Measurements from ENCODE around the gene BAX. TPM values are rescaled to one million over a fixed set of nuclear protein-coding genes. Genes with fewer than 3 reads are reported as not detected.

The BAX gene
- total and polyA plus RNA-seq, 12 donors: 18.1 to 79.0 (median 48.8) TPM

GRCh38 chr19:48975947-48976847 is 21.5 kb downstream of the BAX start:
- Histone ChIP-seq H3K4me1 (replicated peaks in 1 of 2) (peaks cover 0 to 18% of the 10 kb centered on the region in 2 donors), H3K27me3 (no peaks in the 10 kb centered on the region), H3K27ac (no peak overlapping the region), H3K4me3 (no peak overlapping the region), H3K36me3 (replicated peaks in 1 of 2) (peaks cover 0 to 31% of the 10 kb centered on the region in 2 donors), H3K9me3 (replicated peaks in 1 of 3) (no peaks in the 10 kb centered on the region)
- intact Hi-C loops (cut with DNase I): no loop called here
- 88 to 91% (median 89%) methylated on average over 13 of the region's 13 CpGs for WGBS, 4 donors
- DNase-seq: peak in 1 of 7 donors; percentile 19
- TF ChIP-seq POLR2A (IDR thresholded peaks at IDR 0.05): no peak
- TF ChIP-seq CTCF (IDR thresholded peaks at IDR 0.05): no peak

GRCh38 chr19:48977061-48977460 is 22.4 kb downstream of the BAX start:
- Histone ChIP-seq H3K27ac (peak overlapping the region in 1 of 5 donors; percentile 22), H3K27me3 (no peaks in the 10 kb centered on the region), H3K36me3 (replicated peaks in 1 of 2) (peaks cover 0 to 40% of the 10 kb centered on the region in 2 donors), H3K4me1 (replicated peaks in 1 of 2) (peaks cover 0 to 18% of the 10 kb centered on the region in 2 donors), H3K9me3 (replicated peaks in 1 of 3) (no peaks in the 10 kb centered on the region), H3K4me3 (no peak overlapping the region)
- TF ChIP-seq CTCF (IDR thresholded peaks at IDR 0.05): no peak
- no peak for TF ChIP-seq POLR2A (IDR thresholded peaks at IDR 0.05)
- 72 to 88% (median 78%) methylated on average over 2 of the region's 2 CpGs for WGBS, 4 donors
- DNase-seq: no peak
- intact Hi-C loops (cut with DNase I): no loop called here

- TF ChIP-seq POLR2A (IDR thresholded peaks at IDR 0.05) (no peak), CTCF (IDR thresholded peaks at IDR 0.05) (no peak)
- no peak for DNase-seq
- WGBS, 4 donors: 87 to 98% (median 96%) methylated on average over 9 of the region's 9 CpGs
- H3K9me3 ChIP-seq (replicated peaks in 1 of 3): no peaks in the 10 kb centered on the region
- no peaks in the 10 kb centered on the region for H3K27me3 ChIP-seq
- intact Hi-C loops (cut with DNase I): no loop called here
- no peak overlapping the region for H3K27ac ChIP-seq
- peaks cover 0 to 18% of the 10 kb centered on the region in 2 donors for H3K4me1 ChIP-seq (replicated peaks in 1 of 2)
- H3K36me3 ChIP-seq (replicated peaks in 1 of 2): peaks cover 0 to 70% of the 10 kb centered on the region in 2 donors
- H3K4me3 ChIP-seq: no peak overlapping the region
Observed at GRCh38 chr19:48982280-48982679, 27.6 kb downstream of the BAX start.

GRCh38 chr19:48985711-48986110 is 31.0 kb downstream of the BAX start:
- H3K4me3 ChIP-seq: no peak overlapping the region
- intact Hi-C loops (cut with DNase I): no loop called here
- no peaks in the 10 kb centered on the region for H3K9me3 ChIP-seq (replicated peaks in 1 of 3)
- H3K4me1 ChIP-seq (replicated peaks in 1 of 2): peaks cover 0 to under 1% of the 10 kb centered on the region in 2 donors
- 90 to 95% (median 93%) methylated on average over 11 to 13 of the region's 13 CpGs for WGBS, 4 donors
- TF ChIP-seq CTCF (IDR thresholded peaks at IDR 0.05): no peak
- no peak for TF ChIP-seq POLR2A (IDR thresholded peaks at IDR 0.05)
- H3K27me3 ChIP-seq: no peaks in the 10 kb centered on the region
- no peak overlapping the region for H3K27ac ChIP-seq
- H3K36me3 ChIP-seq (replicated peaks in 1 of 2): peaks cover 0 to 86% of the 10 kb centered on the region in 2 donors
- DNase-seq: no peak

All from adrenal gland (tissue), 12 donors.